NCI-H146 treated with DMSO at 0.1 percent for 48 hours (cell line): ENCODE measurements around the gene NELFCD.
A peak's percentile ranks its signal among the peaks of the same experiment; 100 is the strongest.
"Not testable (repeated sequence)": the region's sequence is repeated elsewhere in the genome, so short reads cannot be mapped to it uniquely, and the experiment has no call there.

Experiments used
- DNase-seq: peaks from one replicate; lab custom pipeline; 2025; ENCODE audit not compliant: unreplicated experiment; lab: John Stamatoyannopoulos, UW

NELFCD gene, protein sequence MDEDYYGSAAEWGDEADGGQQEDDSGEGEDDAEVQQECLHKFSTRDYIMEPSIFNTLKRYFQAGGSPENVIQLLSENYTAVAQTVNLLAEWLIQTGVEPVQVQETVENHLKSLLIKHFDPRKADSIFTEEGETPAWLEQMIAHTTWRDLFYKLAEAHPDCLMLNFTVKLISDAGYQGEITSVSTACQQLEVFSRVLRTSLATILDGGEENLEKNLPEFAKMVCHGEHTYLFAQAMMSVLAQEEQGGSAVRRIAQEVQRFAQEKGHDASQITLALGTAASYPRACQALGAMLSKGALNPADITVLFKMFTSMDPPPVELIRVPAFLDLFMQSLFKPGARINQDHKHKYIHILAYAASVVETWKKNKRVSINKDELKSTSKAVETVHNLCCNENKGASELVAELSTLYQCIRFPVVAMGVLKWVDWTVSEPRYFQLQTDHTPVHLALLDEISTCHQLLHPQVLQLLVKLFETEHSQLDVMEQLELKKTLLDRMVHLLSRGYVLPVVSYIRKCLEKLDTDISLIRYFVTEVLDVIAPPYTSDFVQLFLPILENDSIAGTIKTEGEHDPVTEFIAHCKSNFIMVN

DNA sequence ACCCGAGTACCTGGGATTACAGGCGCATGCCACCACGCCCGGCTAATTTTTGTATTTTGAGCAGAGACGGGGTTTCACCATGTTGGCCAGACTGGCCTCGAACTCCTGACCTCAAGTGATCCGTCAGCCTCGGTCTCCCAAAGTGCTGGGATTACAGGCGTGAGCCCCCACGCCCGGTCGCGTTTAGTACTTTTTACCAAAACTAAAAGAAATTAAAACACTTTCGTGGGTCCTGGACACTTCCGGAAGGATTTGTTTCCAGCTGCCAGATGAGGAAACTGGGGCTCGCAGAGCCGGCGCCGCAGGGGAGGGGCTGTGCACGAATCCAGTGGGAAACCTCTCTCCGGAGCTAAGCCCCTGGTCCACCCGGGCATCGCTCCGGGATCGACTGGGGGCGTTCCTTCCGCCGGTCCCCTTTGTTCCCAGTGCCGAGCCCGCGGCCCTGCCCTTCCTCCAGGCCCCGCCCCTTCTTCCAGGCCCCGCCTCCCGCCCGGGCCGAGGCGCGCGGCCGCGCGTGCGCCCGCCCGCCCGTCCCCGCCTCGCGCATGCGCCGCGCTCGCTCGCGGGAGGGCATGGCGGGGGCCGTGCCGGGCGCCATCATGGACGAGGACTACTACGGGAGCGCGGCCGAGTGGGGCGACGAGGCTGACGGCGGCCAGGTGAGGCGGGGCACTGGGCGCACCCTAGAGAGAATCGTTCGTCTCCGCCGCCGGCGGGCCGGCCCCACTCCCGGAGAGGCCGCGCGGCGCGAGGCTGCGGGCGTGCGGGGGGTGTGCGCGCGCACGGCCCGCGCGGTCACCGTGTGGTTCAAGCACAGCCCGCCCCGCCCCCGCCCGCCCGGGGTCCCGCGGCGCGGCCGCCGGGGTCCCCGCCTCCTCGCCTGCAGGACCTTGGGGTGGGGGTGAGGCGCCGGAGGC lies at the start of gene NELFCD:
Gene NELFCD, plus strand, starts transcription at position 546 of the 917 bp plus-strand sequence. Its CDS starts 54 bp downstream, at position 600.
- DNase-seq = peak; percentile 77

DNA sequence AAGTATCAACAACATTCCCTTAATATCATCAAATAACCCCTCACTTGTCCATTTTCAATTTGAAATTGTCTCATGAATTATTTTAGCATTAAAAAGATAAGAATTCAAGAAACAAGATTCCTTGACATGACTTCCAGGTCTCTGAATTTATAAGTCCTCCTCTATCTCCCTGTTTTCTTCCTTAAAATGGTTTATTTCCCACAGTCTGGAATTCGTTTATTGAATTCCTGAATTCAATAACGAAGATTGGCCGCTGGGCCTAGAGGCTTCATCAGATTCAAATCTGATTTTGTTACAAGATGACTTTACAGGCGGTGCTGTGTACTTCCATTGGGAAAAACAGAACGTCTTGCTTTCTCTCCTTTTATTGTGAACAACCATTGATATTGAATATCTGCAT lies 48.9 kb upstream of the NELFCD start:
- no peak for DNase-seq

DNA sequence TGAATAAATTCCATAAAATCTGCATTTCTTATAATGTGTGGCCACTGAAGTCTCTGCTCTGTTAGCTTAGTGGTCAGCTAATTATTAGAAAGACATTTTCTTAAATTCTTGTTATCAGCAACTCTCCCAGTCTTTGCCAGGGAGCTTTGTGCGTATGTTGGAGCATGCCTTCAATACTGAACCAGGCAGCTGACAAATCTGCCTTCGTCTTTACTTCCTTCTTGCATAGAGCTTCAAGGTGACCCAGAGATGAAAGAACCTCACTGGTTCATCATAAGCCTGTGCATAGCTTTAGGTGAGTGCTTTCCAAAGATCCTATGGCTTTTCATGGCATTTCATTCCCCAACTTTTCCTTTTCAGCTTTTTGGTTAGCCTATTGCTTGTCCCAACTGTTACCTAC lies 43.0 kb upstream of the NELFCD start:
- DNase-seq = no peak

DNA sequence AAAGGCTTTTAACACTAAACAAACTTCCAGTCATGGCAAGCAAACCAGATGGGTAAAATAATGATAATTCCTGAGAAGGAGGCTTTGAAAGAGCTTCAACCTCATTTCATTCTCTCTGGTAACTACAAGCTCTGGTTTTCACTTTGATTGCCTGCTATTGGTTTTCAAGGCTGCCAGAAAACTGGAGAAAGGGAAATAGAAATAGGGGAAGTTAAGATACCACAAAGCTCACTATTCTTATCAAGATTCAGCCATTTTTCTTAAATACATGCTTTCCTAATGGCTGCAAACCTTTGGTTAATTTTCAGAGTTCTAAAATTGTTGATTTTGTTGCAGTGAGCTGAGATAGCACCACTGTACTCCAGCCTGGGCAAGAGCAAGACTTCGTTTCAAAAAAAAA lies 42.5 kb upstream of the NELFCD start:
- no peak for DNase-seq

DNA sequence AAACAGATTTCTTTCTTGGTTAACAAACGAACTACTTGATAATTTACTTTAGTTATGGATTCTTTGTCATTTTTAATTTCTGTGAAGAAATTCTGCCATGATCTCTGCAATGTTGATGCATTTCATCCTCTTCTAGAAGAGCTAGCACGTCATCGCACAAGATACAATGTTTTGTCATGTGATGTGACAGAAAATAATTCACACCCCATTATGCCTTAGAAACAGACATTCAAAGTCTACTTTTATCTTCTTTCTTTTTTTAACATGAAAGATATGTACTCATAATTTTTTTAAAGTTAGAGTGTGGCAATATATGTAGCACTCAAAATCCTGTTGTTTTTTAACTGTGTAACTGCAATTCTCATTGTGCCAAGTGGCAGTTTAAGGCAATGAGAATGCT lies 39.6 kb upstream of the NELFCD start:
- no peak for DNase-seq

DNA sequence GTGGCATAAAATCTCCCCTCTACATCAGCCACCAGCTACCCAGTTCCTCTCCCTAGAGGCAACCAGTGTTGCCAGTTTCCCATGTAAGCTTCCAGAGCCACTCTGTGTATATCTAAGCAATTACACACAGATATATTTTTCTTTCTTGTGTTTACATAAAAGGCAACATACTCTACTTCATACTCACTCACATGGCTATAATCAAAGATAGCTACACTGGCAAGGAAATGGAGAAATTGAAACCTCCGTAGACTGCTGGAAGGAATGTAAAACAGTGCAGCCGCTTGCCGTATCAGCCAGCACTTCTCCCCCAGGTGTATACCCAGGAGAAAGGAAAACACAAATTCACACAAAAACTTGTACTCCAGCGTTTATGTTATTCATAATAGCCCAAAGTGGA lies 38.5 kb upstream of the NELFCD start:
- no peak for DNase-seq

DNA sequence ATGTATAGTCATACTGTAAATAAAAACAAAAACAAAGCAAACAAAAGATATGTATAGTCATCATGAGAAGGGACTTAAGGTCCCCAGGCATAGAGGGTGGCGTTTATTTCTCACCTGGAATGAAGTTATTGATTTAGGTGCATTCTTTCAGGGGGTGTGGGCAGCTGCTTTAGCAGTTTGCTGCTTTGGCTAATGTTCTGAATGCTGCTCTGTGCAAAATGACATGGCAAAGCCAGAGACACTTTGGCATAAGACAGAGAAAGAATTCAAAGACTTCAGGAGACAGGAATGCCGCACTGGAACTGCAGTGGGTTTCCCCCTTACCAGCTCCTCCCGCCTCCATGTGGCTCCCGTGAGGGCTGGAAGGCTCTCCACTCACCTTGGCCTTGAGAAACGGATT lies 36.4 kb upstream of the NELFCD start:
- DNase-seq = no peak

DNA sequence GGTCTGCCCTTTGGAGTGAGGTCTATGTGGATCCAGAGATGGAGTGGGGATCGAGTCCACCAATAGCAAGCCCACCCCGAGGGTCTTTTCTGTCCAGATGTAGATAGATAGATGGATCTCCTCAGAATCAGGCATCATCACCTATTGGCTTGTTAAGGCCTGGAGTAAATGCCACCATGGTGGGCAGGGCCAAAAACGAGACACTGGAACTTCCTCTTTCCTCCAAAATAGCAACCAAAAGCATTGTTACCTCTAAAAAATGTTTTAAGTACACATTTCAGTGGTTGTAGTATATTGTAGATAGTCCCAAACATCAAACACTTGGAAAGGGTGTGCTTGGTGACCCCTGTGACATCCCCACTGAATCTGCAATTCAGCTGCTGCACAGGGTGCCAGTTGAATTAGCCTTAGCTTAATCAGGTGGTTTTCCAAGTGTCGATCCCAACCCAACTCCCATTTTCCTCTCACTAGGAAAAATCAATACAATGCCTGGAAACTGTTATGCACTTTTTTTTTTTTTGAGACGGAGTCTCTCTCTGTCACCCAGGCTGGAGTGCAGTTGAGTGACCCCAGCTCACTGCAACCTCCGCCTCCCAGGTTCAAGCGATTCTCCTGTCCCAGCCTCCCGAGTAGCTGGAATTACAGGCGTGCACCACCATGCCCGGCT lies 35.0 kb upstream of the NELFCD start:
- peak; percentile 29 for DNase-seq

DNA sequence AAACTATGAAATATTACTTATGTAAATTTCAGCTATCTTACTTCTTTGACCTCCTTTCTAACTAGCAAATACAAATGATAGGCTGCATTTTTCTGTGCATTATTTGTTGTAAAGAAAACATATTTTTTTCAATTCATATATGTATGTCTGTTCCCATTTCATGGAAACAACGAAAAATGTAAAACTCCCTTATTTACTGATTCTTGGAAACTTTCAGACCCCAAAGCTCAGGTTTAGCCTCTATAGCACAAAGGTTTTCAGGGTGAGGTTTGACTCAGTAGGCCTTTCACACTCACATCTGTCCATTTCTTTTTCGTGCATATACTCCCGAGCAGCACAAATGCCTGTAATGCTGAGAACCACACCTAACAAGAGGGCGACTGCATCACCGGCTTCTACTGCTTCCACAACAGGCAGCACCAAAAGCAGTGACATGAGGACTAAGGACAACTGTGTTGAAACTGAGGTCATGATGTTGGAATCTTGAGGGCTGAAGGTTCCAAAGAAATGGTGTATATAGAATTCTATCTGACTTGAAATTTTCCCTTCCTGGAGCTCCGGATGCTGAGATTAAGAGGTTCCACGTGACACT lies 33.2 kb upstream of the NELFCD start:
- DNase-seq = not testable (repeated sequence)

DNA sequence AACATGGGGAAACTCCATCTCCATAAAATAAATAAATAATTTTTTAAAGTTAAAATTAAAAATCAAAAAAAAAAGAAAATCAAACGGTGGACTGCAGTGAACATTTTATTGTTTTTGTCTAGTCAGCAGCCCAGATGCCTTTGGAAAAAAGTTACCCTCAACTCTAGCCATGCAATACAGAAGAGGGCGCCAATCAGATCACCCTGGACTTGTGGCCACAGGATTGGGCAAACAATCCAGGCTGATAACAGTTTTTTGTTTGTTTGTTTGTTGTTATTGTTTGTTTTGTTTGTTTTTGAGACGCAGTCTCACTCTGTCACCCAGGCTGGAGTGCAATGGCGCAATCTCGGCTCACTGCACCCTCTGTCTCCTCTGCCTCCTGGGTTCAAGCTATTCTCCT lies 30.5 kb upstream of the NELFCD start:
- DNase-seq = no peak

DNA sequence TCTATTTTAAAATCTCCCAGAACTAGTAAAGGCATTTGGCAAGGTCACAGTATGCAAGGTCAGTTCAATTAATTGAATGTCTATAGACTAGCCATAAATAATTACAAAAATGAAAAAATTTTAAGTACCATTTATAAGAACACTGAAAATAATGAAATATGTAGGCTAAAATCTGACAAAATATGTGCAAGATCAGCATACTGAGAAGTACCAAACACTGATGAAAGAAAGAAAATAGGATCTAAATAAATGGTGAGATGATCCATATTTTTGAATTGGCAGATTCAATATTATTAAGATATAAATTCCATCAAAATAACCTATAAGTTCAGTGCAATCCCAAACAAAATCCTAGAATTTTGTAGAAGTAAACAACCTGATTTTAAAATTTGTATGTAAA lies 28.0 kb upstream of the NELFCD start:
- no peak for DNase-seq

DNA sequence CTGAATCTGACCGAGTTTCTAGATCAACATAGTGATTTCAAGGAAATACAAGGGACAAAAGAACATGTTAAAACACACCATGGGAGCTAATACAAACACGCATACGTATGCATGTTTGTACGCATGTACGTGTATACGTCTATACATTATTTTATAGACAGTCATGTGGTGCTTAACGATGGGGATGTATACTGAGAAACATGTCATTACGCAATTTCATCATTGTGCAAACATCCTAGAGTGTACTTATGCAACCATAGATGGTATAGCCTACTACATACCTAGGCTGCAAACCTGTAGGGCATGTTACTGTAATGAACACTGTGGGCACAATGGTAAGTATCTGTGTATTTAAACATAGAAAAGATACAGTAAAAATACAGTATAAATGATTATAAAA lies 25.0 kb upstream of the NELFCD start:
- no peak for DNase-seq

DNA sequence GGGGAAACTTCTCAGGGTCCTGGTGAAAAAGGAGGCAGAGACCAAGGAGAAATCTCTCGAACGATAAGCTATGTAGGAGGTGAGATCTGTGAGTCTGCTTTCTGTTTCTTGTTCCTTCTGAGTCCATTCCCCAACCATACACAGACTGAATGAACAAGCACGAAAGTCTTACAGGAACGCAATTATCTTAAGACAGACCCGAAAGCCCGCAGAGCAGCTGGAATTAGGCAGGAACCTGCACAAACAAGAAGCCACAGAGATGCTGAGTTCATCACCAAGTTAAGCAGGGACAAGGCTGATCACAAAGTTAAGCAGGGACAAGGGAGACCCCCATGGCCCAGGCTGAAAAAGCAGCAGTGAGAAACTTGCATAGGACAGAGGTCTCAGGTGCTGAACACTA lies 21.4 kb upstream of the NELFCD start:
- no peak for DNase-seq

DNA sequence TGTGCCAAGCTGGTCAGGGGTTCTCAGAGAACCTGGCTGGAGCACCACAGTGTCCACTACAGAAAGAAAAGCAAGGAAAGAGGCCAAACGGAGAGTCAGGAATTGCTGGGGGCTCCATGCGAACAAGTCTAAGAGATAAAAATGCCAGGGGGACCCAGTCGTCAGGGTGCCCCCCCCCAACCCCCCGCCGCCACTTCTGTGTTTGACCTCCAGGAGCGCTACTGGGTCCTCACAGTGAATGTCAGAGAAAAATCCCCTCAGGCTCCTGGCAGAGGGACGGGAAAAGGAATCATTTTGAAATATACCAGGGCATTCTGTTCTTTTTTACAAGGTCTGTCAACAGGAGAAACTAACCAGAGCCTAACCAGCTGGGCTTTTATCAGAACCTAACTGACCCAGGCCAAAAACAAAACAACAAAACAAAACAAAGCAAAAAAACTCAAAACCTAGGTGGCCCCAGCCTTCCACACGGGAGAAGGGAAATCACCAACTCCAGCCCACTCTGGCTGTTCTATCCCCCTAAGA lies 17.9 kb upstream of the NELFCD start:
- no peak for DNase-seq

DNA sequence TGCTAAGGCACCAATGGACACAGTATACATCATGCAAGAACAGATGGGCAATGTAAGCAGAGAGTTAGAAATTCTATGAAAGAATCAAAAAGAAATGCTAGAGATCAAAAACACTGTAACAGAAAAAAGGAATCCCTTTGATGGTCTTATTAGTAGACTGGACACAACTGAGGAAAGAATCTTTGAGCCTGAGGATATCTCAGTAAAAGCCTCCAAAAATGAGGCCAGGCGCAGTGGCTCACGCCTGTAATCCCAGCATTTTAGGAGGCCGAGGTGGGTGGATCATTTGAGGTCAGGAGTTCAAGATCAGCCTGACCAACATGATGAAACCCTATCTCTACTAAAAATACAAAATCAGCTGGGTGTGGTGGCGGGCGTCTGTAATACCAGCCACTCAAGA lies 17.1 kb upstream of the NELFCD start:
- DNase-seq = not testable (repeated sequence)

DNA sequence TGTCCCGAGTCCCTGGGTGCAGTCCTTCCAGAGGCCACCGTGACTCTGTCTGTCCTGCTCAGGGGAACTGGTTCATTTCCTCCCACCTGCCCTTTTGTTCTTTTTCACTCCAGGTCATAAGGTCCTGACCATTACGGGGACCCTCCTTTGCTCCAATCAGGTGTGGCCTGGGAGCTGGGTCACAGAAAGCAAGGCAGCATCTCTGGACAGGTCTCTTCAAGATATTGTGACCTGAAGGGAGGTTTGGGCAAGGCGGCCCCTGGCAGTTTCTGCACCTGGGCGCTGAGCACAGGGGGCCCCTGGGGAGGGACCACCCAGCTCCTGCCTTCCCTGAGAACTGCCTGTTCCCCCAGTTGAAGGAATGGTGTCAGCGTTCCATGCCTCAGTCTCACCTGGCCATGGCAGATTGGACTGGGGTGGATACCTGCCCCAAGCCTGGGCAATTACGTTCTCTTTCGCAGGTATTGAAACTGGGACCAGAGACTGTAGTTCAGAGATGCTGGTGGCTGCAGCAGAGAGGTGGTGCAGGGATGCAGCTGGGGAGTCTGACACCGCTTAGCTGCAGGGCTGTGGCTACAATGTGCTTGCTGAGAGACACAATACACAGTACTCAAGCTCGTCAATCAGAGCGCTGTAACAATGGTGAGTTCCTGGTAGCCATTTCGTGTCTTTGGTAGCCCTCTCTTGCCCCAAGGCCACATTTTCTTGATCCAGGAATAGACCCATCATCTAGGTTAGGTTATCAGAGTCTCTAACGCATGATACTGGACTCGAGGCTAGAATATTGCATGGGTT lies 15.6 kb upstream of the NELFCD start:
- peak; percentile 12 for DNase-seq

DNA sequence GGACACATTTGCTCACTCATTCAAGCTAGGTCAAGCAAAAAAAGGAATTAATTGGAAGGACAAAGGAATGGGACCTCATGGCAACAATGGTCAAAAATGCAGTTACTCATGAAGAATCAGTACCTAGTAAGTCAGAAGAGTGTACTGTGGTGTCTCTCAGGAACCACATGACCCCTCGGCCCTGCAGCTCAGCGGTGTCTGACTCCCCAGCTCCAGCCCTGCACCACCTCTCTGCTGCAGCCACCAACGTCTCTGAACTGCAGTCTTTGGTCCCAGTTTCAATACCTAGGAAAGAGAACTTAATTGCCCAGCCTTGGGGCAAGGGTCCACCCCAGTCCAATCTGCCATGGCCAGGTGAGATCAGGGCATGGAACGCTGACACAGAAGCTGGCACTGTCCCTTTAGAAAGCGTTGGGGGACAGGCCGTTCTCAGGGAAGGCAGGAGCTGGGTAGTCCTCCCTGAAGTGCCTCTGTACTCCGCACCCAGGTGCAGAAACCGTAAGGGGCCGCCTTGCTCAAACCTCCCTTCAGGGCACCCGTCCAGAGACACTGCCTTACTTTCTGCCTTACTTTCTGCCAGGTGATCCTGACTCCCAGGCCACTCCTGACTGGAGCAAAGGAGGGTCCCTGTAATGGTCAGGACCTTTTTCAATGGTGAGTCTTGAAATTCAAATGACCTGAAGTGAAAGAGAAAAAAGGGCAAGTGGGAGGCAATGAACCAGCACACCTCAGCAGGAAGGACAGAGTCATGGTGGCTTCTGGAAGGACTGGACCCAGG lies 13.2 kb upstream of the NELFCD start:
- no peak for DNase-seq

DNA sequence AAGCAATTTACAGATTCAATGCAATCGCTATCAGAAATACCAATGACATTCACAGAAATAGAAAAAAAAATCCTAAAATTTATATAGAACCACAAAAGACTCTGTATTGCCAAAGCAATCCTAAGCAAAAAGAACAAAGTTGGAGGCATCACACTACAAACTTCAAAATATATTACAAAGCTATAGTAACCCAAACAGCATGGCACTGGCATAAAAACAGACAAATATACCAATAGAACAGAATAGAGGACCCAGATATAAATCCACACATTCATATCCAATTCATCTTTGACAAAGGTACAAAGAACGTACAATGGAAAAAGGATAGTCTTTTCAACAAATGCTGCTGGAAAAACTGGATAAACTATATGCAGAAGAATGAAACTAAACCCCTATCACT lies 11.6 kb upstream of the NELFCD start:
- no peak for DNase-seq

DNA sequence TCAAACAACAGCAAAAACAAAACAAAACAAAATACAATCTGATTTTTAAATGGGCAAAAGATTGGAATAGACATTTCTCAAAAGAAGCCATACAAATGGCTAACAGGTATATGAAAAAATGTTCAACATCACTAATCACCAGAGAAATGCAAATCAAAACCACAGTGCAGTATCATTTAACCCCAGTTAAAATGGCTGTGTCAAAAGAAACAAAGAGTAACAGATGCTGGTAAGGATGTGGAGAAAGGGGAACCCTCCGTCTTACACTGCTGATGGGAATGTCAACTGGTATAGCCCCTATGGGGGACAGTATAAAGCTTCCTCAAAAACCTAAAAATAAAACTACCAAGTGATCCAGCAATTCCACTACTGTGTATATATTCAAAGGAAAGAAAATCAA lies 10.9 kb upstream of the NELFCD start:
- no peak for DNase-seq
